Activated naive CD8-positive, alpha-beta T cell treated with anti-CD3 and anti-CD28 coated beads, Interleukin-2, amount 10 ng/mL, durations not matched to agents 7 days and 5 days (primary cell): ENCODE results near the gene BCL7C. TPM values are rescaled to one million over a fixed set of nuclear protein-coding genes. Genes with fewer than 3 reads are reported as not detected.
"Not testable (repeated sequence)": the region's sequence is repeated elsewhere in the genome, so short reads cannot be mapped to it uniquely, and the experiment has no call there.

Experiments used
- ATAC-seq: fragments of 150-1000 bp; cut with Tn5 transposase; one replicate; pipeline ENCODE4 v1.10.0; 2021; ENCODE audit warnings: low read depth, moderate library complexity
- POLR2A ChIA-PET: fragments of 350-600 bp; sonication (Branson Sonifier 250); formaldehyde crosslinking; loops from one replicate; lab custom pipeline; 2021; ENCODE audit warnings: antibody characterized with exemption; lab: Charles Lee
- DNase-seq: peaks from one replicate; pipeline ENCODE4 v3.0.0; 2021
- H3K27ac Mint-ChIP-seq: one replicate; pipeline ENCODE4 v1.8.0; 2022; ENCODE audit warnings: mild to moderate bottlenecking, mixed read lengths
- H3K27me3 Mint-ChIP-seq: one replicate; pipeline ENCODE4 v1.8.0; 2022; ENCODE audit warnings: mild to moderate bottlenecking, moderate library complexity, mixed read lengths
- H3K36me3 Mint-ChIP-seq: one replicate; pipeline ENCODE4 v1.8.0; 2021; ENCODE audit warnings: mild to moderate bottlenecking, mixed read lengths
- H3K4me1 Mint-ChIP-seq: one replicate; pipeline ENCODE4 v1.8.0; 2021; ENCODE audit warnings: mixed read lengths
- H3K4me3 Mint-ChIP-seq: one replicate; pipeline ENCODE4 v1.8.0; 2022; ENCODE audit warnings: mild to moderate bottlenecking, moderate library complexity, mixed read lengths
- H3K9me3 Mint-ChIP-seq: one replicate; pipeline ENCODE4 v1.8.0; 2021; ENCODE audit warnings: mixed read lengths
- total RNA-seq, 2 experiments: library from RNA; stranded (reverse); gene quantifications; one replicate each; pipeline ENCODE4 v1.2.3, GENCODE V29; 2021

BCL7C gene
- total RNA-seq, 2 experiments from 2014 or later, result 31.1 to 31.8 TPM

DNA sequence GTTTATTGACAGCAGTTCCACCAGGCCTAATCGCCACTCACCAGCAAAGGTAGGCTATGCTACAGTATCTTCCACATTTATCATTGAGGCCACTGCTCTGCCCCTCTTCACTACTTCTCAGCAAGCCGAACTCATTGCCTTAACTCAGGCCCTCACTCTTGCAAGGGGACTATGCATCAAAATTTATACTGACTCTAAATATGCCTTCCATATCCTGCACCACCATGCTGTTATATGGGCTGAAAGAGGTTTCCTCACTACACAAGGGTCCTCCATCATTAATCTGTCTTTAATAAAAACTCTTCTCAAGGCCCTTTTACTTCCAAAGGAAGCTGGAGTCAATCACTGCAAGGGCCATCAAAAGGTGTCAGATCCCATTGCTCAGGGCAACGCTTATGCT, 30.7 kb downstream of the BCL7C start:
- H3K9me3 Mint-ChIP-seq, H3K27ac Mint-ChIP-seq, POLR2A ChIA-PET, H3K4me3 Mint-ChIP-seq, DNase-seq, H3K4me1 Mint-ChIP-seq, H3K36me3 Mint-ChIP-seq, H3K27me3 Mint-ChIP-seq, ATAC-seq: not testable (repeated sequence)

DNA sequence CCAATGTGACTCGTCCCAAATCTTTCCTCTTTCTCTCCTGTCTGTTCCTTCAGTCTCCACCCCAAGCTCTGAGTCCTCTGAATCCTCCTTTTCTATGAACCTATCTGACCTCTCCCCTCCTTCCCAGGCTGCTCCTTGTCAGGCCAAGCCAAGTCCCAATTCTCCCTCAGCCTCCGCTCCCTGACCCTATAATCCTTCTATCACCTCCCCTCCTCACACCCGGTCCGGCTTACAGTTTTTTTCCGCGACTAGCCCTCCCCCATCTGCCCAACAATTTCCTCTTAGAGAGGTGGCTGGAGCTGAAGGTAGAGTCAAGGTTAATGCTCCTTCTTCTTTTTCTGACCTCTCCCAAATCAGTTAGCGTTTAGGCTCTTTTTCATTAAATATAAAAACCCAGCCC, 33.1 kb downstream of the BCL7C start:
- H3K27ac Mint-ChIP-seq, H3K36me3 Mint-ChIP-seq: not testable (repeated sequence)

GRCh38 chr16:30858829-30859423, 35.0 kb downstream of the BCL7C start:
- Mint-ChIP-seq H3K4me3 (no peak overlapping the region), H3K27ac (no peak overlapping the region), H3K4me1 (peaks cover 3% of the 10 kb centered on the region), H3K9me3 (no peaks in the 10 kb centered on the region), H3K27me3 (no peaks in the 10 kb centered on the region), H3K36me3 (no peaks in the 10 kb centered on the region)
- POLR2A ChIA-PET, result no interaction called here
- no peak for ATAC-seq
- no peak for DNase-seq

More for the DNA sequence above, 33.1 kb downstream of the BCL7C start:
- H3K27me3 Mint-ChIP-seq, H3K4me1 Mint-ChIP-seq, ATAC-seq, H3K9me3 Mint-ChIP-seq, DNase-seq, POLR2A ChIA-PET, H3K4me3 Mint-ChIP-seq: not testable (repeated sequence)

GRCh38 chr16:30858111-30858495, 35.8 kb downstream of the BCL7C start:
- no peak overlapping the region for H3K27ac Mint-ChIP-seq
- ATAC-seq (no peak), DNase-seq (no peak)
- no peaks in the 10 kb centered on the region for H3K36me3 Mint-ChIP-seq
- H3K4me1 Mint-ChIP-seq, result peaks cover 3% of the 10 kb centered on the region
- POLR2A ChIA-PET, result interaction anchor here (1.0 kb wide), 1 partner anchor 16 kb away, joined by 5 read pairs; no protein-coding TSS in a partner anchor
- no peaks in the 10 kb centered on the region for H3K9me3 Mint-ChIP-seq
- H3K4me3 Mint-ChIP-seq, result no peak overlapping the region
- H3K27me3 Mint-ChIP-seq, result no peaks in the 10 kb centered on the region

DNA sequence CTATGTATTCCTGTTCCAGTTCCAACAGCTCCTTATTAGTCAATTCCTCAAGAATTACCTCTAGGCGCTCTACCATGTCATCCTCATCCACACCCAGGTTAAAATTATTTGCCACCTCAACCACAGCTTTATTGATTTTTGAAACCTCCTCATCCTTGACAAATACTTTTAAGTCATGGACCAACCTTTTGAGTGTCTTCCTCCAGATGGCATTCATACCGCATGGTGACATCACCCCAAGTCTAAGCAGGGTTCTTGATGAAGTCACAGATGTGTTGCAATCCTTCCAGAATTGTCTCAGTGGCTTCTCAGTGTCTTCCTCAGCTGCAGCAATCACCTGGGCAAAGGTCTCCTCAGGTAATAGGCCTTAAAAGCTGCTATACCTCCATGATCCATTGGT, 40.1 kb downstream of the BCL7C start:
- H3K9me3 Mint-ChIP-seq, result no peaks in the 10 kb centered on the region
- peaks cover 2% of the 10 kb centered on the region for H3K27me3 Mint-ChIP-seq
- no peaks in the 10 kb centered on the region for H3K36me3 Mint-ChIP-seq
- no peak overlapping the region for H3K4me3 Mint-ChIP-seq
- DNase-seq (no peak), ATAC-seq (no peak)
- POLR2A ChIA-PET, result no interaction called here
- no peak overlapping the region for H3K27ac Mint-ChIP-seq
- H3K4me1 Mint-ChIP-seq, result peaks cover under 1% of the 10 kb centered on the region

GRCh38 chr16:30850246-30850645, 43.6 kb downstream of the BCL7C start:
- POLR2A ChIA-PET, result interaction anchor here (0.9 kb wide), 1 partner anchor 52 kb away, joined by 5 read pairs; no protein-coding TSS in a partner anchor
- no peaks in the 10 kb centered on the region for H3K9me3 Mint-ChIP-seq
- ATAC-seq (no peak), DNase-seq (no peak)
- H3K36me3 Mint-ChIP-seq, result no peaks in the 10 kb centered on the region
- no peak overlapping the region for H3K4me3 Mint-ChIP-seq
- H3K27ac Mint-ChIP-seq, result no peak overlapping the region
- H3K27me3 Mint-ChIP-seq, result peaks cover 2% of the 10 kb centered on the region
- H3K4me1 Mint-ChIP-seq, result peaks cover 4% of the 10 kb centered on the region

DNA sequence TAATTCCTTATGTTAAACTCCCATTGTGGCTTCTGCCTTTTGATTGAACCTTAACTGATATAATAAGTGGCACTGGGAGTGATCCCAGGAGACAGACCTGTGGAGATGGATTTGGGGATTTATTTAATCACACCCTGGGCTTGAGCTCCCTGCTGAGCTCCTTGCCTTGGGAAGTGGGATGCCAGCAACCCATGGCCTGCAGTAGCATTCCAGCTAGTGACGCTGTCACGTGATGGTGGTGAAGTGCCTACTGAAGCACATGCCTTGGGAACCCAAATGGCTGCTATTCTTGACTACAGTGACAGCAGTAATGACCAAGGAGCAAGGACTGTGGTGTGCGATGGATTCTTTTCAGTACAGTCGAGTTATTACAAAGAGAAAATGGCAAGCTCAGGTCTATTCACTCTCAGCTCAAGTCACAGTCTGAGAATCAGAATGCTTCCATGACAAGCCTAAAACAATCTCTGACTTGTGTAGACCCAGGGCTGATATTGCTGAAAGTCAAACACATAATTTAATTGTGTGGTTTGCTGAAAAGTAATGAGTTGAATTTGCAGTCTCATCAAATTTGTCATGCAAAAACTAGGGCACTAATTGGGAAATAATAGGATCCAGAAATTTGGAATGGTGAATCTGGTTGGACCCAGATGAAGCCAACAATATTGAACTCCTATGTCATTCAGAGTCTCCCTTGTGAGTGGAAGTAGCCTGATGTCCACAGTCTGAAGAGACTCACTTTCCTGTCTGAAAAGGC, 47.1 kb downstream of the BCL7C start:
- no peak overlapping the region for H3K27ac Mint-ChIP-seq
- POLR2A ChIA-PET, result interaction anchor here (2.2 to 3.9 kb wide), 3 partner anchors 28 to 74 kb away, joined by 6 to 50 read pairs (median 25); no protein-coding TSS in a partner anchor

GRCh38 chr16:30844671-30845449, 49.0 kb downstream of the BCL7C start:
- peak; percentile 91 for ATAC-seq
- H3K4me1 Mint-ChIP-seq, result peaks cover 12% of the 10 kb centered on the region

More for the DNA sequence above, 47.1 kb downstream of the BCL7C start:
- Mint-ChIP-seq H3K4me1 (peaks cover 12% of the 10 kb centered on the region), H3K36me3 (no peaks in the 10 kb centered on the region), H3K4me3 (no peak overlapping the region), H3K9me3 (no peaks in the 10 kb centered on the region), H3K27me3 (peaks cover 2% of the 10 kb centered on the region)
- ATAC-seq, result no peak
- DNase-seq, result no peak

DNA sequence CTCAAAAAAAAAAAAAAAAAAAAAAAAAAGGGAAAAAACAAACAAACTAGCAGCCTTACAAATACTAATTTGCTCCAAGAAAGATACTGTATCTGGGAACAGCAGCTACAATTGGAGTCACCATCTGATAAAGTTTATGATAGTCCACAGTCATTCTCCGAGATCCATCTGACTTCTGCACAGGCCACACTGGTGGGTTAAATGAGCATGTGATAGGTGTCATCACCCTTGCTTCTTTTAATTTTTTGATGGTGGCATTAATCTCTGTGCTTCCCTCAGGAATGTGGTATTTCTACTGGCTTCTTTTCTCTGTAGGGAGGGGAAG, 49.6 kb downstream of the BCL7C start:
- DNase-seq (no peak), ATAC-seq (no peak)
- Mint-ChIP-seq H3K27me3 (peaks cover 2% of the 10 kb centered on the region), H3K9me3 (no peaks in the 10 kb centered on the region), H3K36me3 (no peaks in the 10 kb centered on the region), H3K4me3 (no peak overlapping the region), H3K27ac (no peak overlapping the region), H3K4me1 (peaks cover 12% of the 10 kb centered on the region)
- POLR2A ChIA-PET, result interaction anchor here (0.7 to 3.9 kb wide), 9 partner anchors 29 to 98 kb away, joined by 3 to 50 read pairs (median 4); no protein-coding TSS in a partner anchor

More at GRCh38 chr16:30844671-30845449, 49.0 kb downstream of the BCL7C start:
- peak; percentile 65 for DNase-seq
- Mint-ChIP-seq H3K9me3 (no peaks in the 10 kb centered on the region), H3K27me3 (peaks cover 2% of the 10 kb centered on the region), H3K4me3 (peak overlapping the region; percentile 55), H3K36me3 (no peaks in the 10 kb centered on the region), H3K27ac (peak overlapping the region; percentile 75)
- POLR2A ChIA-PET, result interaction anchor here (0.7 to 3.9 kb wide), 14 partner anchors 30 to 97 kb away, joined by 3 to 50 read pairs (median 3); partner anchors contain the start of gene BCL7C

- no peak for DNase-seq
- ATAC-seq, result no peak
- peaks cover 12% of the 10 kb centered on the region for H3K4me1 Mint-ChIP-seq
- H3K4me3 Mint-ChIP-seq, result no peak overlapping the region
- no peak overlapping the region for H3K27ac Mint-ChIP-seq
- no peaks in the 10 kb centered on the region for H3K36me3 Mint-ChIP-seq
- POLR2A ChIA-PET, result interaction anchor here (0.6 to 3.9 kb wide), 3 partner anchors 32 to 96 kb away, joined by 3 to 50 read pairs (median 25); no protein-coding TSS in a partner anchor
- no peaks in the 10 kb centered on the region for H3K9me3 Mint-ChIP-seq
- peaks cover 2% of the 10 kb centered on the region for H3K27me3 Mint-ChIP-seq
Measured at GRCh38 chr16:30843501-30843900, 50.4 kb downstream of the BCL7C start.

GRCh38 chr16:30842971-30843370, 50.9 kb downstream of the BCL7C start:
- peaks cover 2% of the 10 kb centered on the region for H3K27me3 Mint-ChIP-seq
- no peak overlapping the region for H3K27ac Mint-ChIP-seq
- no peak for DNase-seq
- no peak overlapping the region for H3K4me3 Mint-ChIP-seq
- POLR2A ChIA-PET, result no interaction called here
- H3K9me3 Mint-ChIP-seq, result no peaks in the 10 kb centered on the region
- peaks cover 12% of the 10 kb centered on the region for H3K4me1 Mint-ChIP-seq
- H3K36me3 Mint-ChIP-seq, result no peaks in the 10 kb centered on the region
- ATAC-seq, result no peak

GRCh38 chr16:30841332-30841731, 52.5 kb downstream of the BCL7C start:
- ATAC-seq, result no peak
- no peak for DNase-seq

DNA sequence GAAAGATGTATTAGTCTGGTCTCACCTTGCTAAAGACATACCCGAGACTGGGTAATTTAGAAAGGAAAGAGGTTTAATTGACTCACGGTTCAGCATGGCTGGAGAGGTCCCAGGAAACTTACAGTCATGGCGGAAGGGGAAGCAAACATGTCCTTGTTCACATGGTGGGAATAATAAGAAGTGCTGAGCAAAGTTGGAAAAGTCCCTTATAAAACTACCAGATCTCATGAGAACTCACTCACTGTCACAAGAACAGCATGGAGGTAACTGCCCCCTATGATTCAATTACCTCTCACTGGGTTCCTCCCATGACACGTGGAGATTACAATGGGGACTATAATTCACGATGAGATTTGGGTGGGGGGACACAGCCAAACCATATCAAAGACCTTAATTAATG, 53.3 kb downstream of the BCL7C start:
- DNase-seq, result no peak
- no peak for ATAC-seq
- Mint-ChIP-seq H3K4me1 (peaks cover 10% of the 10 kb centered on the region), H3K27me3 (peaks cover 2% of the 10 kb centered on the region), H3K36me3 (no peaks in the 10 kb centered on the region), H3K9me3 (no peaks in the 10 kb centered on the region), H3K27ac (no peak overlapping the region), H3K4me3 (no peak overlapping the region)
- POLR2A ChIA-PET, result no interaction called here

More at GRCh38 chr16:30841332-30841731, 52.5 kb downstream of the BCL7C start:
- no peaks in the 10 kb centered on the region for H3K9me3 Mint-ChIP-seq
- H3K36me3 Mint-ChIP-seq, result no peaks in the 10 kb centered on the region
- H3K27ac Mint-ChIP-seq, result no peak overlapping the region
- peaks cover 2% of the 10 kb centered on the region for H3K27me3 Mint-ChIP-seq
- POLR2A ChIA-PET, result no interaction called here
- no peak overlapping the region for H3K4me3 Mint-ChIP-seq
- peaks cover 10% of the 10 kb centered on the region for H3K4me1 Mint-ChIP-seq
